SK-N-SH (cell line): ENCODE results near the gene COL4A2. TPM values are rescaled to one million over a fixed set of nuclear protein-coding genes. Genes with fewer than 3 reads are reported as not detected.
A peak's percentile ranks its signal among the peaks of the same experiment; 100 is the strongest.

Experiments
- CTCF ChIA-PET: fragments of 300-600, 350-600 bp; formaldehyde crosslinking; extraction: SDS; loops from one replicate; lab custom pipeline; 2021; lab: Yijun Ruan, JAX
- POLR2A ChIA-PET: fragments of 350-600 bp; sonication (Branson Sonifier 250); formaldehyde crosslinking; extraction: SDS; loops from one replicate; lab custom pipeline; 2020; ENCODE audit warnings: antibody characterized with exemption, inconsistent platforms; lab: Yijun Ruan, JAX
- DNase-seq: peaks from one replicate; pipeline ENCODE4 v3.0.0; 2012
- H2AFZ ChIP-seq: fragments of 200-600 bp; sonication (generic); 2 replicates; pipeline ENCODE4 v1.8.1; 2016; ENCODE audit warnings: antibody characterized with exemption, mild to moderate bottlenecking, low read depth
- H3F3A ChIP-seq: fragments of 200-600 bp; sonication (generic); replicated peaks from 2 replicates; pipeline ENCODE3; 2016; ENCODE audit warnings: antibody characterized with exemption, mild to moderate bottlenecking; ENCODE audit not compliant: insufficient read depth
- H3K27ac ChIP-seq, 2 experiments: fragments of 200-500 bp in 1 of 2; fragments of 200-600 bp in 1 of 2; sonication (Bioruptor generic) in 1 of 2; sonication (generic), shearing (Covaris generic) in 1 of 2; 2 replicates each; pipeline versions ENCODE4 v1.5.1 to v1.6.1; 2014 to 2016; ENCODE audit warnings: low read depth in 2 of 2, inconsistent platforms in 1 of 2, low read length in 1 of 2, mild to moderate bottlenecking in 1 of 2, mixed read lengths in 1 of 2
- H3K27me3 ChIP-seq: fragments of 200-600 bp; sonication (generic), shearing (Covaris generic); 2 replicates; pipeline ENCODE4 v1.6.1; 2016; ENCODE audit warnings: mixed run types; ENCODE audit not compliant: insufficient read depth
- H3K36me3 ChIP-seq, 2 experiments: fragments of 200-500 bp in 1 of 2; fragments of 200-600 bp in 1 of 2; sonication (Bioruptor generic) in 1 of 2; sonication (generic) in 1 of 2; replicated peaks in 1 of 2; 2 replicates each; pipeline versions ENCODE3 to v1.5.1; 2014 to 2016; ENCODE audit warnings: low read length in 1 of 2, mild to moderate bottlenecking in 1 of 2; ENCODE audit not compliant: insufficient read depth in 2 of 2, control insufficient read depth in 1 of 2
- H3K4me1 ChIP-seq, 2 experiments: fragments of 200-500 bp in 1 of 2; fragments of 200-600 bp in 1 of 2; sonication (Bioruptor generic) in 1 of 2; sonication (generic), shearing (Covaris generic) in 1 of 2; 2 replicates each; pipeline versions ENCODE4 v1.5.1 to v1.6.1; 2014 to 2016; ENCODE audit warnings: low read depth in 1 of 2, low read length in 1 of 2, mixed run types in 1 of 2; ENCODE audit not compliant: insufficient read depth in 2 of 2, control insufficient read depth in 1 of 2
- H3K4me2 ChIP-seq: fragments of 200-600 bp; sonication (generic), shearing (Covaris generic); 2 replicates; pipeline ENCODE4 v1.6.1; 2017; ENCODE audit warnings: mixed run types
- H3K4me3 ChIP-seq, 2 experiments: fragments of 200-500 bp in 1 of 2; fragments of 200-600 bp in 1 of 2; sonication (Bioruptor generic) in 1 of 2; sonication (generic), shearing (Covaris generic) in 1 of 2; 2 replicates each; pipeline versions ENCODE4 v1.5.1 to v1.8.1; 2014 to 2016; ENCODE audit warnings: low read depth in 2 of 2, inconsistent platforms in 1 of 2, low read length in 1 of 2, mild to moderate bottlenecking in 1 of 2, mixed read lengths in 1 of 2, moderate library complexity in 1 of 2
- H3K79me2 ChIP-seq: fragments of 200-600 bp; sonication (generic); 2 replicates; pipeline ENCODE4 v1.8.1; 2017; ENCODE audit warnings: mild to moderate bottlenecking; ENCODE audit not compliant: insufficient read depth
- H3K9ac ChIP-seq: fragments of 200-600 bp; sonication (generic); 2 replicates; pipeline ENCODE4 v1.6.1; 2017; ENCODE audit warnings: mixed run types
- H3K9me2 ChIP-seq: fragments of 200-600 bp; sonication (generic); 2 replicates; pipeline ENCODE4 v1.6.1; 2017; ENCODE audit warnings: mixed run types
- H3K9me3 ChIP-seq: fragments of 200-600 bp; sonication (generic); 2 replicates; pipeline ENCODE4 v1.6.1; 2017; ENCODE audit warnings: mixed run types, mild to moderate bottlenecking, moderate library complexity
- H4K20me1 ChIP-seq: fragments of 200-600 bp; sonication (generic); 2 replicates; pipeline ENCODE4 v1.6.1; 2017; ENCODE audit warnings: mild to moderate bottlenecking, mixed run types; ENCODE audit not compliant: insufficient read depth
- CHD2 ChIP-seq: fragments of 150-350 bp; IDR thresholded peaks from 2 replicates; pipeline ENCODE4 v1.6.1; 2018; ENCODE audit warnings: low read length; ENCODE audit not compliant: partially characterized antibody
- FOSL2 ChIP-seq: IDR thresholded peaks from 2 replicates; pipeline ENCODE4 v1.4.0; 2012; ENCODE audit warnings: low read depth, mild to moderate bottlenecking, moderate library complexity, borderline replicate concordance
- GABPA ChIP-seq: IDR thresholded peaks from 2 replicates; pipeline ENCODE4 v1.4.0; 2012; ENCODE audit warnings: low read depth, mild to moderate bottlenecking
- IRF3 ChIP-seq: fragments of 150-350 bp; IDR thresholded peaks from 2 replicates; pipeline ENCODE4 v1.6.1; 2016; ENCODE audit warnings: mild to moderate bottlenecking, low read depth, low read length
- MXI1 ChIP-seq: IDR thresholded peaks from 2 replicates; pipeline ENCODE4 v1.6.1; 2012; ENCODE audit warnings: mild to moderate bottlenecking, low read depth, low read length, improper control_type of control experiment
- RCOR1 ChIP-seq: fragments of 150-350 bp; IDR thresholded peaks from 2 replicates; pipeline ENCODE4 v1.6.1; 2017; ENCODE audit warnings: antibody characterized with exemption, low read length
- RFX5 ChIP-seq: IDR thresholded peaks from 2 replicates; pipeline ENCODE4 v1.6.1; 2012; ENCODE audit warnings: mild to moderate bottlenecking, improper control_type of control experiment, low read length
- RXRA ChIP-seq: IDR thresholded peaks from 2 replicates; pipeline ENCODE4 v1.4.0; 2012; ENCODE audit warnings: low read depth, mild to moderate bottlenecking, borderline replicate concordance
- TAF1 ChIP-seq: IDR thresholded peaks from 2 replicates; pipeline ENCODE4 v1.6.1; 2012; ENCODE audit warnings: low read depth, mild to moderate bottlenecking, low read length, moderate library complexity, borderline replicate concordance
- USF1 ChIP-seq: IDR thresholded peaks from 2 replicates; pipeline ENCODE4 v1.4.0; 2012; ENCODE audit warnings: low read depth, borderline replicate concordance
- YY1 ChIP-seq: IDR thresholded peaks from 2 replicates; pipeline ENCODE4 v1.4.0; 2012; ENCODE audit warnings: low read depth, mild to moderate bottlenecking
- ZBTB33 ChIP-seq: IDR thresholded peaks from 2 replicates; pipeline ENCODE4 v1.4.0; 2012; ENCODE audit warnings: low read depth, borderline replicate concordance
- WGBS: methylation state at CpG from one replicate; pipeline ENCODE4 v1.1.6; 2017; ENCODE audit warnings: low lambda C conversion rate; 5-methylcytosine and 5-hydroxymethylcytosine counted together
- polyA plus RNA-seq, 3 experiments: library from polyadenylated mRNA; depleted of rRNA; stranded (reverse); fragments of >200 nt; gene quantifications; 2 replicates each; pipeline ENCODE4 v1.2.3, GENCODE V29; 2012
- TF ChIP-seq, protein P1 (sequence below): IDR thresholded peaks from 2 replicates; pipeline ENCODE4 v1.4.0; 2012; ENCODE audit warnings: low read depth
- TF ChIP-seq, protein P2 (sequence below): IDR thresholded peaks from 2 replicates; pipeline ENCODE4; 2012
- TF ChIP-seq, protein P3 (sequence below): fragments of 200-600 bp; sonication (generic); IDR thresholded peaks from 2 replicates; pipeline ENCODE4 v1.6.1; 2017; ENCODE audit warnings: antibody characterized with exemption, mild to moderate bottlenecking, moderate library complexity

The COL4A2 gene
- polyA plus RNA-seq, 1 of the 3 experiments (the other 2 are of a cell fraction): 137 TPM

DNA sequence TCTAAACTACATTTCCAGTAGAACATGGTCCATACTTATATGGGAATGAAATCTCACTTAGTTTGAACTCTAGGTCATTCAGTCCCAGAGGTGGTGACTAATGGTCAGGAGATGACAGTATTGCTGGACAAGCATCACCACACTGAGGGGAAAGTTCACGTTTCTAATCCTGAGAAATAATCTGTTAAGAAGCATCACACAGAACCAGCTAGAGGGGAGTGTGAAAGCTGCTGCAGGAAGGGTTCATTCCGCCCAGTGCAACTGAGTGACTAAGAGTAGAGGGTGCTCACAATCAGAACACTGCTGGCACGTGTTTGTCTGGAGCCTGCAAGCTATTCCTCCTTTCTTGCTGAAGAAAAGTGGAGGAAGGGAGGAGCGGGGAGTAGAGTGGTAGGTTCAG is 2.8 kb upstream of the COL4A2 start:
- Histone ChIP-seq H3K27ac (peak overlapping the region in 1 of 2 experiments; percentile 39; a peak in 2 of 4 replicates), H3K9ac (no peak overlapping the region), H3K4me1 (peaks cover 32 to 42% of the 10 kb centered on the region in 2 experiments; a peak in 3 of 4 replicates), H3K4me2 (peak overlapping the region; percentile 98), H3K36me3 (peaks cover 0 to 8% of the 10 kb centered on the region in 2 experiments), H4K20me1 (peaks cover 19% of the 10 kb centered on the region; the same call in 1 of the 2 replicates), H2AFZ (no peak overlapping the region), H3K27me3 (no peaks in the 10 kb centered on the region), H3K79me2 (peaks cover 100% of the 10 kb centered on the region), H3K4me3 (no peak overlapping the region; a peak in 2 of 4 replicates), H3K9me2 (no peaks in the 10 kb centered on the region), H3F3A (peaks cover 8% of the 10 kb centered on the region), H3K9me3 (no peaks in the 10 kb centered on the region)
- DNase-seq: no peak
- TF ChIP-seq, protein P1, sequence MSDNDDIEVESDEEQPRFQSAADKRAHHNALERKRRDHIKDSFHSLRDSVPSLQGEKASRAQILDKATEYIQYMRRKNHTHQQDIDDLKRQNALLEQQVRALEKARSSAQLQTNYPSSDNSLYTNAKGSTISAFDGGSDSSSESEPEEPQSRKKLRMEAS: no peak
- no peak for TF ChIP-seq ZBTB33
- TF ChIP-seq GABPA: no peak
- no peak for TF ChIP-seq TAF1
- no peak for TF ChIP-seq RXRA
- TF ChIP-seq CHD2: no peak
- no peak for TF ChIP-seq RCOR1
- TF ChIP-seq, protein P2, sequence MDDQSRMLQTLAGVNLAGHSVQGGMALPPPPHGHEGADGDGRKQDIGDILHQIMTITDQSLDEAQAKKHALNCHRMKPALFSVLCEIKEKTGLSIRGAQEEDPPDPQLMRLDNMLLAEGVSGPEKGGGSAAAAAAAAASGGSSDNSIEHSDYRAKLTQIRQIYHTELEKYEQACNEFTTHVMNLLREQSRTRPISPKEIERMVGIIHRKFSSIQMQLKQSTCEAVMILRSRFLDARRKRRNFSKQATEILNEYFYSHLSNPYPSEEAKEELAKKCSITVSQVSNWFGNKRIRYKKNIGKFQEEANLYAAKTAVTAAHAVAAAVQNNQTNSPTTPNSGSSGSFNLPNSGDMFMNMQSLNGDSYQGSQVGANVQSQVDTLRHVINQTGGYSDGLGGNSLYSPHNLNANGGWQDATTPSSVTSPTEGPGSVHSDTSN: no peak
- TF ChIP-seq YY1: no peak
- no peak for TF ChIP-seq IRF3
- TF ChIP-seq USF1: no peak
- TF ChIP-seq, protein P3, sequence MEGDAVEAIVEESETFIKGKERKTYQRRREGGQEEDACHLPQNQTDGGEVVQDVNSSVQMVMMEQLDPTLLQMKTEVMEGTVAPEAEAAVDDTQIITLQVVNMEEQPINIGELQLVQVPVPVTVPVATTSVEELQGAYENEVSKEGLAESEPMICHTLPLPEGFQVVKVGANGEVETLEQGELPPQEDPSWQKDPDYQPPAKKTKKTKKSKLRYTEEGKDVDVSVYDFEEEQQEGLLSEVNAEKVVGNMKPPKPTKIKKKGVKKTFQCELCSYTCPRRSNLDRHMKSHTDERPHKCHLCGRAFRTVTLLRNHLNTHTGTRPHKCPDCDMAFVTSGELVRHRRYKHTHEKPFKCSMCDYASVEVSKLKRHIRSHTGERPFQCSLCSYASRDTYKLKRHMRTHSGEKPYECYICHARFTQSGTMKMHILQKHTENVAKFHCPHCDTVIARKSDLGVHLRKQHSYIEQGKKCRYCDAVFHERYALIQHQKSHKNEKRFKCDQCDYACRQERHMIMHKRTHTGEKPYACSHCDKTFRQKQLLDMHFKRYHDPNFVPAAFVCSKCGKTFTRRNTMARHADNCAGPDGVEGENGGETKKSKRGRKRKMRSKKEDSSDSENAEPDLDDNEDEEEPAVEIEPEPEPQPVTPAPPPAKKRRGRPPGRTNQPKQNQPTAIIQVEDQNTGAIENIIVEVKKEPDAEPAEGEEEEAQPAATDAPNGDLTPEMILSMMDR: no peak
- no peak for TF ChIP-seq RFX5
- TF ChIP-seq FOSL2: no peak
- no peak for TF ChIP-seq MXI1
- ChIA-PET POLR2A (interaction anchor here (1.5 kb wide), 1 partner anchor 66 kb away, joined by 3 read pairs; no protein-coding TSS in a partner anchor), CTCF (interaction anchor here (1.0 to 4.1 kb wide), 6 partner anchors 43 to 108 kb away, joined by 3 to 15 read pairs (median 6); no protein-coding TSS in a partner anchor)
- WGBS: 83% methylated on average over 4 of the region's 4 CpGs
